GM12892 (cell line): Measurements from ENCODE around the gene HEBP1.

Source experiments
- POLR2A ChIP-seq: IDR thresholded peaks from 2 replicates; pipeline ENCODE4 v1.6.1; 2011; ENCODE audit warnings: low read depth, low read length, control low read depth
- POLR2AphosphoS5 ChIP-seq: IDR thresholded peaks from 2 replicates; pipeline ENCODE4 v1.6.1; 2011; ENCODE audit warnings: low read depth, low read length, control low read depth
- TAF1 ChIP-seq: IDR thresholded peaks from 2 replicates; pipeline ENCODE4 v1.6.1; 2011; ENCODE audit warnings: low read depth, mild to moderate bottlenecking, control low read depth, low read length, borderline replicate concordance

- no peak for TF ChIP-seq POLR2AphosphoS5
- TF ChIP-seq POLR2A = no peak
- no peak for TF ChIP-seq TAF1
These were observed 48.0 kb downstream of the HEBP1 start, which contains the start of gene GPRC5D for GRCh38 chr12:12952036-12952435.
